GM21390 (cell line): ENCODE results near the gene TSC22D3.

Experiments
- ATAC-seq: cut with Tn5 transposase; IDR thresholded peaks from one replicate; pipeline ENCODE4 v1.9.1; 2021; ENCODE audit not compliant: unreplicated experiment

Gene TSC22D3

GRCh38 chrX:107730991-107731766 lies 44.4 kb downstream of the TSC22D3 start:
- no peak for ATAC-seq

DNA sequence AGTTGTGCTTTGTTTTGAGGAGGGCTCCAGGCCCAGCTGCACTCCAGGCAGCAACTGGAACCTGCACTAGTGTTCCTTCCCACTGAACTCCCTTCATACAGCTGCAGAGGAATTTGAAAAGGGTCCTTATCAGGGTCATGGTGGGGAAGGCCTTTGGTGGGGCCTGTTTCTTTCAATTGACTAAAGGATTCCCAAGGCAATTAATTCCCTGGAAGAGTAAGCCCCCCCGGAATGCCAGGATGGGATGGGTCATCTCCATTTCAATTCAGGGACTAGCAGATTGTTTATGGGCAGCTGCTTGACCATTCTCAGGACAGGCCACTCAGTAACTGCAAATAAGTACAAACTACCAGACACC lies 45.3 kb downstream of the TSC22D3 start:
- ATAC-seq: no peak

DNA sequence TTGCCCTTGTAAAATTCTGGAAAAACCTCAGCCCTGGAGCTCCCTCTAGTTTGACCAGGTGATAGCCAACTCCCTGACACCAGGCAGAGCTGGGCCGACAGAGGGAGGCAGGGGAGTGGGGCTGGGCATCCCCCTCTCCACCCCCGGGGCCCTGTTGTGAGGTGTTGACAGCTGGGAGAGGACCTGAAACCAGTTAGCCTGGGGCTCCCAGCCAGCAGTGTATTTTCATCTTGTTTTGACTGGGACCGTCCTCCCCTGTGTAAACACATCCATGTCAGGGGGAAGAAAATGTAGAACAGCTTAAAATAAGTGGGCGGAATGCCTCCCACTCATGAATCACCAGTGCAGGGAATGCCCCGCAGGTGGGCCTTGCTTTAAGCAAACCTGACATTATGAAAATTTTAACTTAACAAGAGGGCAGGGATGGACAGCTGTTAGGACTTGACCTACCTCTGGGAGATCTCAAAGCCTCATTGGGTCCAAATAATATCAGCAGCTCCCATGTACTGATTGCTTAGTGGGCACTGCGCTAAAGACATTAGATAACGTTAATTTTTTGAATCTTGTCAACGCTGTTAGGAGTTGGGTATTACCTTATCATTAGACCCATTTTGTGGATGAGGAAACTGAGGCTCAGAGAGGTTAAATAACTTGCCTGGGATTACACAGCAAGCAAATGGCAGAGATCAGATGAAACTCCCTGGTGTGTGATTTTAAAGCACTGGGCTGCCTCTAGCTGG lies 45.9 kb downstream of the TSC22D3 start:
- no peak for ATAC-seq

GRCh38 chrX:107728371-107729099 lies 47.1 kb downstream of the TSC22D3 start:
- no peak for ATAC-seq

- ATAC-seq: no peak
Observed at GRCh38 chrX:107726816-107727534, 48.6 kb downstream of the TSC22D3 start.

DNA sequence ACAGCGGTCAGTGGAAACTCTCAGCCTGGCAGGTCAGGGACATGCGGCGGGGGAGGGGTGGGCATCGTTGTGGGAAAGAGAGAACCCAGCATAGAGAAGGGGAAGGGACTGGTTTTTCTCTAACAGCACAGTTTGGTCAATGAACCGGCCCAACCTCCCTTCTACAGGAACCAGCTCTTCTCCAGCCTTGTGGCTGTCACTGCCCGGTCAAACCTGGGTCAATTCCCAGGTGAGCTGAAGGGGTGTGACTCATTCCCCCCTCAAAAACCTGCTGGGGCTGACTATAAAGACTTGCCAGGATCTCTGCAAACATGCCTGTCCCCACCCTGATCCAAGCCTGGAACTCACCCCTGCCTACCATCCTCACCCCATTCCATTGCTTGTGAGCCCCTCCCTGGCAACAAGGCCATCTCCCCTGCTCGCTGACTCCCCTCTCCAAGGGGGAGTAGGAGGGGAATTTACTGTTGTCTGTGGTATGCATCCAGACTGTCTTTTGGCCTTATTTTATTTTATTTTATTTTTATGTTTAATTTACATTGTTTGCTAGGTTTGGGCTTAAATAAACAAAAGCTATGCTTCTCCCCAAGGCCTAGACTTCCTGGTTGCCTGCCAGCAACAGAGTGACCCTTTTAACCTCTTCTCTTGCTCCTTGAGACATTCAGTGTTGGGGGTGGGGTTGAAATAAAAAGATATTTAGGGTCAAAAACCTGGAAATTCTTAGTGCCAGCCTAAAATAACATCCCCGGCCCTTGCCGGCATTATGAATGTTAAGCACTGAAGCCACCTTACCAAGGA lies 49.6 kb downstream of the TSC22D3 start:
- no peak for ATAC-seq

DNA sequence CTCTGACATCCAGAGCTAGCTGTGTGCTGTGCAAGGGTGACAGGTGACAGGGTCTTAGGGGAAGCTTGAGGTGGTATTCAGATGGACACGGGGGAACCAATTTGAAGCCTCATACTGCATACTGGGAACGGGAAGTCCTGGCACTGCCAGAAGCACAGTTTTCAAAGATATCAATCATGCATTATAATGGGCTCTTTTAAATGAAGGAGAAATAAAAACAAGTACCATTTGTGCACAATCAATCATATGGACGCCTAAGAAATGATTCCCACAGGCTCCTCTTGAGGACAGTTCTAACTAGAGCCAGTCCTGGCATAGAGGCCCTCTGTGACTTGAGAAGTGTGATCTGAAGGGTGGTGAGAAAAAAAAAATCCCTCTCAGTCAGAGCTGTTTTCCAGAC lies 50.9 kb downstream of the TSC22D3 start:
- no peak for ATAC-seq

- no peak for ATAC-seq
Observed at GRCh38 chrX:107723511-107723910, 52.1 kb downstream of the TSC22D3 start.

DNA sequence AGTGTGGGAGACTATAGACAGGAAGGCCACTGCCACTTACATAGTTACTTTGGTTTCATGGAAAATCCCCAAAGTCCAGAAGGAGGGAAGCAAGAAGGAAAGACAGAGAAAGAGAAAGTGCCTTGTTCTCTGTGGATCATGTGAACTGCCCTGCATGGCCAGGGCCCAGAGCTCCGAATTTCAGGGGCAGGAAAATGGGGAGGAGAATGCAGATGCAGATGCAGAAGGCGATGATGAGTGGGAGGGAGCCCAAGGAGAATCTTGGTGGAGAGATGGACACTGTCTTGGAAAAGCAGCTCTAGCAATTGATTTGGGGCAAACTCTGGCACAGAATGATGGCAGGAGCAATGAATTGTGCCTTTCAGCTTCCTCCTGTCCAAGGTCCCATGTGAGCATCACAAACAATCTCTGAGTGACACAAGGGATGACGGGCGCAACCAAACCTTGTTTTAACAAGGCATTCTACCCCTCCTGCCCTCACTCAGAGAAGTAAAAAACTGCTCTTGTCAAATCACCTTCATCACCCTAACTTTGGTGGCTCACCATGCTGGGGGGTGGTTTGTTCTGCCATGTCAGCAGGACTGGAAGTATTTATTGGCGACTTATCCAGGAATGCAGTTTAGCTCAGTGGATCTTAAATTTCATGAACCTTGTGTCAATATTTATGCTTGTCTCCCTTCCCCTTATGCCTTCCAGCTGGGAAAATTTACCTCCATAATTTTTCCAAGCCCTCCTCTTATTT lies 53.5 kb downstream of the TSC22D3 start:
- no peak for ATAC-seq

GRCh38 chrX:107721318-107721717 lies 54.3 kb downstream of the TSC22D3 start:
- peak; percentile 38 for ATAC-seq

DNA sequence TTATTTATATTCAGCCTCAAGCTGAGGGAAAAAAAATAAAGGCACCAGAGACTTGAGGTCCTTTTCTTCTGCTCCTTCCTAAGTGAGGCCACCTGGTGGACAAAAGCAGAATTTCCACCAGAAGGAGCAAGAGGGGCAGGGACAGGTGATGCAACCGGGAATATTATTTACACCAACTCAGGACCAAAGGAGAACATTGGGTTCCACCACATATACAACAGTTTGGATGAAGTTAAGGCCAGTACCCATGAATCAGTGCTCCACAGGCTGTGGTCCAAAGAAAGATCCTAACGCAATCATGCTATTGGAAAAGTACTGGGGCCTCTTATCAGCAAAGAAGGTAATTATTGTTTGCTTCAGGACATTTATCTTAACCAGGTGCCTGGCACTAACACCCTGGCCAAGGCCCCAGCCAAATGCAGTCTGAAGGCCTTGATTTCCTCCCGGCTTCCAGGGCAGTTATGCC lies 57.4 kb downstream of the TSC22D3 start:
- ATAC-seq: no peak

DNA sequence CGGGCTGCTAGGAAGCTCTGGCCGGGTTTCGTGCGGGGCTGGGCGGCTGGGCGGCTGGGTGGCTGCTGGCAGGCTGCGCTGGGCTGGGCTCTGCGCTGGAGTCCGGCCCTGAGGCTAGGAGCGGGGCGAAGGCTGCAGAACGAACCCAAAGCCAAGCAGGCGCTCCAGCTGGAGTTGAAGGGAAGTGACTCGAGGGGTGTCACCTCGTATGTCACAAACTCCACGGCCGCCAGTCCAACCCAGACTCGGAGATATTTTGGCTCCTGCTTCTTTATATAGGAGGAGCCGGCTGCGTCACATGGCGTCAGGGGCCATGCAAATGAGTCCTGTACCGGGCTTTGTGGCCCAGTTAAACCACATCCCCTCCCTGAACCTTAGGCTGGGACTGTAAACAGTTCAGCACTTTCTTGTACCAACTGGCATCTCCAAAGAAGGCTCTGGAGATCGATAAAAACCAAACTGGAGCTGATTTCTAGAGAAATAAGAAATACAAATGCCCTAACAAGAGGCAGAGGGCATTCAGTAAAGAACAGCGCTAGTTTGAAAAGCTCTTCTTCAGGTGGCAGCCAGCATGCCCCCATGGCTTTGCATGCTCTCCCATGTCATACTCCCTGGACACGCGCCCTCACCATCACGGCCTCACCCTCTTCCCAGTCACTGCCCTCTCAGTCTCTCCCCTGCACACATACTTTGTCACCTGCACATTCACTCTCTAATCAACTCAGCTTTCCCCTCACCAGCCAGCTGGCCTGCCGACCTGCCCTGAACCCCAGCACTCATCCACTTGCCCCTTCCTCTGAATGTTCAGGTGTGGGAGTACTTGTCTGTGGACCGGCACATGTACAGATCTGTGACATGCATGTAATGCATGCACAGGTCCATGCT lies 58.5 kb downstream of the TSC22D3 start:
- peak; percentile 84 for ATAC-seq

DNA sequence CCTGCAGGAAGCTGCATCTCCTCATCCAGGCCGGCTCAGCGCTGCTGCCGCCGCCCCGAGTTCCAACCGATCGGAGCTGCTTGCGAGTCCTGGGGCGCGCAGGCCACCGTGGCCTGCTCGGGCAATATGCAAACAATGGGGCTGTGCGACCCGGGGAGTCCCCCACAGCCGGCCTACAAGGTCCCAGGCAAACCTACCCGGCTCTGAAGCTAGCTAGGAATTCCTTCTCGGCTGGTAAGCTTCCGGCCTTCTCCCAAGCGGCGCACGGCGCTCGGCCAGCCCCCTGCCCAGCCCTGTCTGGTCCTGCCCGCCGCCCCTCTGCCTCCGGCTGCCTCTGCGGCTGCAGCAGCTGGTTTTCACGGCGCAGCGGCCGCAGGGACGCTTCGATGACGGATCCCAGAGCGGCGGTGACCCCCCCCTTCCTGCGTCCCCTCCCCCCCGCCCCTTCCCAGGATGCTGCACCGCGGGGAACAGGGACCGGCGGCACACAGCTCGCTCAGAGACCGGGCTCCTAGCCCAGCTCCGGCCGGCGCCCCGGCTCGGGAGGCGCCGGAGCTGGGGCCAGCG lies 59.4 kb downstream of the TSC22D3 start:
- peak; percentile 34 for ATAC-seq

- ATAC-seq: no peak
Observed at GRCh38 chrX:107715331-107716117, 60.1 kb downstream of the TSC22D3 start.

GRCh38 chrX:107714206-107714891 lies 61.2 kb downstream of the TSC22D3 start:
- ATAC-seq: no peak

DNA sequence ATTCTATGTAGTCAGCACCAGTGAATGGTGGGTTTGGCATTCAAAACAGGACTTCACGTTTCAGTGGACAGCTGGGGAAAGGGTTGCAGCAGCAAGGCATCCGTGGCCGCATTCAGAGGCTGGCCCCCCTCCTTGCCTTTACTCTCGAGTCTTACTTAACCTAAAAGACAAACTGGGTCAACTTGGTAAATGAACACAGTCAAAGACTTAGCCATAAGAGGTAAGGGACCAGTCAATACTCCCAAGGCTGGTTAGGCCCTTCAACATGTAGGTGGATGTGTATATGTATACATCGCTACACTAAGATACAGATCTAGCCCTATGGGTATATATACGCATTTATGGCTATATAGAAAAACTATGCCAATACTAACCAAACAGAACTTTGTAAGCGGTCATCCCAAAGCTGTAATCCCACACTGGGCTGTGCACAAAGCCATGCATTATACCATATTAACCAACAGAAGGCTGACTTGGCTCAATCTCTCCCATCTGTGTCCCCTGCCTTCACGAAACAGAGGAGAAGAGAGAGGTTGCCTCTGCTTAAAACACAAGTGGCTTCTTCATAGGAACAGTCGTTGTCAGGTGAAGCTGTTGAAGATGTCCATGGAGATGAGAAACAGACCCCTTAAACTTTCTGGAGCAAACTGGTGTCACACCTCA lies 61.9 kb downstream of the TSC22D3 start:
- no peak for ATAC-seq

DNA sequence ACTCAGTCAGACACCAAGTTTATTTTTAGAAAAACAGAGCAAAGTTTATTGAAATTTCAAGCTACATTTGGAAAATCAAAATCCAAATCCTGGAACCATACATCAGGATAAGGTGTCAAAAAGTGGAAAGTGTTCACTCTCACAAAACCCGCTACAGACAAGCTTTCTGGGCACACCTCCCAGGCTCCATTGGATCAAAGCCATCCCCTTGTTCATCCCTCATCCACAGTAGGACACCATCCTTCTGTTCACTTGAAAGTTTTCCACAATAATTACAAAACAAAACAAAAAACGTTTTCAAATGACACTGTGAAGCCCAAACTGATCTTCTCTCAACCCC lies 62.4 kb downstream of the TSC22D3 start:
- no peak for ATAC-seq
